PFSK-1 (cell line): ENCODE measurements around the gene GPC3.

Experiments used
- FOXP2 ChIP-seq: optimal IDR thresholded peaks from 2 replicates; pipeline ENCODE3; 2011; ENCODE audit warnings: borderline replicate concordance, control low read depth, inconsistent platforms; ENCODE audit not compliant: insufficient read depth; ENCODE audit errors: extremely low read length, extremely low read depth
- POLR2AphosphoS5 ChIP-seq: IDR thresholded peaks from 2 replicates; pipeline ENCODE4 v1.6.1; 2012; ENCODE audit warnings: low read depth, mild to moderate bottlenecking, control low read depth, low read length, moderate library complexity
- SIN3A ChIP-seq: IDR thresholded peaks from 2 replicates; pipeline ENCODE4 v1.6.1; 2012; ENCODE audit warnings: mild to moderate bottlenecking, low read length, moderate library complexity, borderline replicate concordance; ENCODE audit not compliant: insufficient read depth
- TAF1 ChIP-seq: IDR thresholded peaks from 2 replicates; pipeline ENCODE4 v1.6.1; 2012; ENCODE audit warnings: low read length, control low read depth, borderline replicate concordance; ENCODE audit not compliant: insufficient read depth
- TF ChIP-seq, protein P1 (sequence below), 2 experiments: IDR thresholded peaks; 2 replicates each; pipeline versions ENCODE4 v1.6.1 to v1.8.0; 2011 to 2012; ENCODE audit warnings: low read depth in 2 of 2, low read length in 2 of 2, control low read depth in 1 of 2, inconsistent platforms in 1 of 2, mild to moderate bottlenecking in 1 of 2, moderate library complexity in 1 of 2; ENCODE audit not compliant: insufficient read depth in 1 of 2

Gene GPC3

GRCh38 chrX:133600536-133600935, 384.9 kb downstream of the GPC3 start:
- TF ChIP-seq SIN3A: no peak
- TF ChIP-seq, protein P1, sequence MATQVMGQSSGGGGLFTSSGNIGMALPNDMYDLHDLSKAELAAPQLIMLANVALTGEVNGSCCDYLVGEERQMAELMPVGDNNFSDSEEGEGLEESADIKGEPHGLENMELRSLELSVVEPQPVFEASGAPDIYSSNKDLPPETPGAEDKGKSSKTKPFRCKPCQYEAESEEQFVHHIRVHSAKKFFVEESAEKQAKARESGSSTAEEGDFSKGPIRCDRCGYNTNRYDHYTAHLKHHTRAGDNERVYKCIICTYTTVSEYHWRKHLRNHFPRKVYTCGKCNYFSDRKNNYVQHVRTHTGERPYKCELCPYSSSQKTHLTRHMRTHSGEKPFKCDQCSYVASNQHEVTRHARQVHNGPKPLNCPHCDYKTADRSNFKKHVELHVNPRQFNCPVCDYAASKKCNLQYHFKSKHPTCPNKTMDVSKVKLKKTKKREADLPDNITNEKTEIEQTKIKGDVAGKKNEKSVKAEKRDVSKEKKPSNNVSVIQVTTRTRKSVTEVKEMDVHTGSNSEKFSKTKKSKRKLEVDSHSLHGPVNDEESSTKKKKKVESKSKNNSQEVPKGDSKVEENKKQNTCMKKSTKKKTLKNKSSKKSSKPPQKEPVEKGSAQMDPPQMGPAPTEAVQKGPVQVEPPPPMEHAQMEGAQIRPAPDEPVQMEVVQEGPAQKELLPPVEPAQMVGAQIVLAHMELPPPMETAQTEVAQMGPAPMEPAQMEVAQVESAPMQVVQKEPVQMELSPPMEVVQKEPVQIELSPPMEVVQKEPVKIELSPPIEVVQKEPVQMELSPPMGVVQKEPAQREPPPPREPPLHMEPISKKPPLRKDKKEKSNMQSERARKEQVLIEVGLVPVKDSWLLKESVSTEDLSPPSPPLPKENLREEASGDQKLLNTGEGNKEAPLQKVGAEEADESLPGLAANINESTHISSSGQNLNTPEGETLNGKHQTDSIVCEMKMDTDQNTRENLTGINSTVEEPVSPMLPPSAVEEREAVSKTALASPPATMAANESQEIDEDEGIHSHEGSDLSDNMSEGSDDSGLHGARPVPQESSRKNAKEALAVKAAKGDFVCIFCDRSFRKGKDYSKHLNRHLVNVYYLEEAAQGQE (IDR thresholded peaks at IDR 0.05; ENCODE audit: insufficient read depth in 1 of 2, low read depth in 2 of 2, low read length in 2 of 2): no peak
- TF ChIP-seq POLR2AphosphoS5: no peak
- TF ChIP-seq TAF1: no peak
- no peak for TF ChIP-seq FOXP2

GRCh38 chrX:133598601-133599335, 386.6 kb downstream of the GPC3 start:
- TF ChIP-seq TAF1 (no peak), POLR2AphosphoS5 (no peak), FOXP2 (no peak), SIN3A (no peak)
- TF ChIP-seq, protein P1 (IDR thresholded peaks at IDR 0.05; ENCODE audit: insufficient read depth in 1 of 2, low read depth in 2 of 2, low read length in 2 of 2): no peak

DNA sequence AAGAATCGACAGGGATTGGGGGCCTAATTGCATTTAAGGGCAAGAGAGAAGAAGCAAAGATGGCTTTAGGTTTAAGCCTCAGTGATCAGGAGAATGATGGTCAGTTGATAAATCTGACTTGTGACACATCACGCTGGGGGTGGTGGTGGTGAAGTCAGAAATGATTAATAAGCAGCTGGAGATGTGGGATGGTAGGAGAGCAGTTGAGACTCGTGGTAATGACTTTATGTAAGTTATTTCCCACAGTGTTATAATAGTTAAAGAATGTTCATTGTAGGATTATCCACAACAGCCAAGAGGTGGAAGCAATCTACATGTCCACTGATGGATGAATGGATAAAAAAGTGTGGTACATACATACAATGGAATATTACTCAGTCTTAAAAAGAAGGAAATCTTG, 391.2 kb downstream of the GPC3 start:
- TF ChIP-seq SIN3A (no peak), TAF1 (no peak)

GRCh38 chrX:133593531-133593930, 391.9 kb downstream of the GPC3 start:
- TF ChIP-seq SIN3A: no peak
- no peak for TF ChIP-seq TAF1
- no peak for TF ChIP-seq POLR2AphosphoS5
- TF ChIP-seq, protein P1 (IDR thresholded peaks at IDR 0.05; ENCODE audit: insufficient read depth in 1 of 2, low read depth in 2 of 2, low read length in 2 of 2): no peak
- no peak for TF ChIP-seq FOXP2

- TF ChIP-seq, protein P1 (IDR thresholded peaks at IDR 0.05; ENCODE audit: insufficient read depth in 1 of 2, low read depth in 2 of 2, low read length in 2 of 2): no peak
- TF ChIP-seq POLR2AphosphoS5 (no peak), FOXP2 (no peak), TAF1 (no peak), SIN3A (no peak)
These were observed 394.5 kb downstream of the GPC3 start for GRCh38 chrX:133590703-133591505.
